ENCODE data around the gene HEATR5B. TPM values are rescaled to one million over a fixed set of nuclear protein-coding genes. Genes with fewer than 3 reads are reported as not detected.
A peak's percentile ranks its signal among the peaks of the same experiment; 100 is the strongest.
"Not testable (repeated sequence)": the region's sequence is repeated elsewhere in the genome, so short reads cannot be mapped to it uniquely, and the experiment has no call there.

The HEATR5B gene
- total RNA-seq, 1 donor from 2014 or later, result 38.2 TPM

DNA sequence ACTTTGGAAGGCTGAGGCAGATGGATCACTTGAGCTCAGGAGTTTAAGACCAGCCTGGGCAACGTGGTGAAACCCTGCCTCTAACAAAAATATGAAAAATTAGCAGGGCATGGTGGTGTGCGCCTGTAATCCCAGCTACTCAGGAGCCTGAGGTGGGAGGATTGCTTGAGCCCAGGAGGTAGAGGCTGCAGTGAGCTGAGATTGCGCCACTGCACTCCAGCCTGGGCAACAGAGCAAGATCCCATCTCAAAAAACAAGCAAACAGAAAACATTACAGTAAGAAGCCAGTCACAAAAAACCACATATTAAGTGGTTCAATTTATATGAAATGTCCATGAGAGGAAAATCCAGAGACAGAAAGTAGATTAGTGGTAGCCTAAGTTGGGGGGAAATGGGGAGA, 105.2 kb downstream of the HEATR5B start:
- DNase-seq, result not testable (repeated sequence)

- DNase-seq, result no peak
These were observed 108.1 kb downstream of the HEATR5B start for GRCh38 chr2:36976065-36976464.

DNA sequence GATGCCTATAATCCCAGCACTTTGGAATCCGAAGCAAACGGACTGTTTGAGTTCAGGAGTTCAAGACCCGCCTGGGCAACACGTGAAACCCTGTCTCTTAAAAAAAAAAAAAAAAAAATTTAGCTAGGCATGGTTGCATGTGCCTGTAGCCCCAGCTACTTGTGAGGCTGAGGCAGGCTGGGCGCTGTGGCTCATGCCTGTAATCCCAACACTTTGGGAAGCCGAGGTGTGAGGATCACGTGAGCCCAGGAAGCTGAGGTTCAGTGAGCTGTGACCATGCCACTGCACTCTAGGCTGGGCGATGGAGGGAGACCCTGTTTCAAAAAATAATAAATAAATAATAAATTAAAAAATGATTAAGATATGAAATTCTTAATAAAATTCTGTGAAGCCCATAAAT, 108.9 kb downstream of the HEATR5B start:
- DNase-seq, result no peak

- DNase-seq, result peak; percentile 7
These were observed 110.9 kb downstream of the HEATR5B start for GRCh38 chr2:36973320-36973719.

GRCh38 chr2:36971990-36972389, 112.2 kb downstream of the HEATR5B start:
- no peak for DNase-seq

GRCh38 chr2:36967236-36967876, 116.8 kb downstream of the HEATR5B start:
- peak; percentile 24 for DNase-seq

GRCh38 chr2:36966370-36967235, 117.6 kb downstream of the HEATR5B start, which contains the start of gene STRN:
Gene STRN, minus strand, starts transcription at chr2:36966536. Its CDS starts 73 bp downstream, at chr2:36966463.
- peak; percentile 98 for DNase-seq

- DNase-seq, result peak; percentile 77
These were observed 118.3 kb downstream of the HEATR5B start for GRCh38 chr2:36965751-36966369.

GRCh38 chr2:36965206-36965605, 119.0 kb downstream of the HEATR5B start:
- peak; percentile 16 for DNase-seq

DNA sequence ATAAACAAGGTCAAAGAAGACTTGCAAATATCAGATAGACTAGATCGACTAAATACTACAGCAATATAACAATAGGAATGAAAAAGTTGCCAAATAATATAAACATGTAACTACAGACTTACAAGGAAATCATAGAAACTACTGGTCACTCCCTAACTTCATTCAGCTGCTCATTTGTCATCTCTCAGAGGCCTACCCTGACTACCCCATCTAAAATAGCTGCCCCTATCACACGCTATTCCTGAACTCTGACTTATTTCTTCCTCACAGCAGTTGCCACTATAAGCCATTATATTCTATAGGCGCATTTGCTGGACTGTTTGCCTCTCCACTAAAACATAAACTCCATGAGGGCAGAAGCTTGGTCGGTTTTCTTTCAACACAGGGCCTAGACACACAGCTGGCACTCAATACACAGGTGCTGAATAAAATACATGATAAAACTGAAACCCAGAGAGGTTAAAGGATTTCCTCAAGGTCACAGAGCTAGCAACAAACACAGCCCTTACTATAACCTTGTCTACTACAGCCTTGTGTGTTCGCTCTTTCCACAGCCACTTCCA, 119.6 kb downstream of the HEATR5B start:
- DNase-seq, result peak; percentile 25

DNA sequence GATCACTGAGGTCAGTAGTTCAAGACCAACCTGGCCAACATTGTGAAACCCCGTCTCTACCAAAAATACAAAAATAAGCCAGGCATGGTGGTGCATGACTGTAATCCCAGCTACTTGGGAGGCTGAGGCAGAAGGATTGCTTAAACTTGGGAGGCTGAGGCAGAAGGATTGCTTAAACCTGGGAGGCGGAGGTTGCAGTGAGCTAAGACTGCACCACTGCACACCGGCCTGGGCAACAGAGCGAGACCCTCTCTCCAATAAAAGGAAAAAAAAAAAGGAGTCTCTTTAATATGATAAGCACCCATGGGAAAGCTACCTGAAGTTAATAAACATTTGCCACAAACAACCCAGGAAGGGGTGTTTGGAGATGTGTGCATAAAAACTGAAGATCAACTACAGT, 120.4 kb downstream of the HEATR5B start:
- no peak for DNase-seq

GRCh38 chr2:36963106-36963505, 121.1 kb downstream of the HEATR5B start:
- peak; percentile 35 for DNase-seq

DNA sequence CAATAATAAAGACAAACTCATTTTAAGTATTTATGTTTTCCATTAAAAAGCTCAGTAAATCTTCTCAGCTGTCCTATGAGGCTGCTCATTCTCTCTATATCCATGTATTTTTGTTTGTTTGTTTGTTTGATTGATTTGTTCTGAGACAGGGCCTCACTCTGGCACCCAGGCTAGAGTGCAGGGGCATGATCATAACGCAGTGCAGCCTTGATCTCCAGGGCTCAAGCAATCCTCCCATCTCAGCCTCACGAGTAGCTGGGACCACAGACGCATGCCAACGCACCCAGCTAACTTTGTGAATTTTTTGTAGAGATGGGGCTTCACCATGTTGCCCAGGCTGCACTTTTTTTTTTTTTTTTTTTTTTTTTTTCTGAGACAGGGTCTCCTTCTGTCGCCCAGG, 123.4 kb downstream of the HEATR5B start:
- DNase-seq, result no peak

DNA sequence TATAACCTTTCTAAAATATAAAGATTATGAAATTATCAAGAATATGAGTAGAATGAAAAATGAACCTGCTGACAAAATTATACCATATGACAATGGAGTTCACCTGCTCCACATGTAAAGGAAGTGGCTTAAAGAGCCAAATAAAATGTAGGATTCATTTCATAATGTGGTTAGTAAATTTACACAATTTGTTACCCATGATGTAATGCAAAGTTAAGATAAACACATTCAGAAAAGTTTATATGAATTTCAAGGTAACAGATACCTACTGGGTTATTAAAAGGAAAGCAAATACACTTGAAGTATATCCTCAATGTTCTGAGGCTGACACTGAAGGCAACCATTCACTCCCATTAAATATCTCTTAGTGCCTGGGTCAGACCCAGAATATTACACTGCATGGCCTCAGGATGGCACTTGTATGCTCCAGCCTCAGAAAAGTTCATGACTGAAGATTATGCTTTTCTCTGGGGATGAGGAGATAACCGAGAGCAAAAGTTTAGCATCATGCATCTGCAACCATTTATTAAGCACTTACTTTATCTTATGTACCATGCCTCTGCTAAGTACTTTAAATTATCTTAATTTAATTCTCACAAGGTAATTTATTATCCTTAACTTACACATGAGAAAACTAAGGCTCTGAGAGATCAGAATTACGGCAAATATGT, 124.0 kb downstream of the HEATR5B start:
- DNase-seq, result no peak

- DNase-seq, result no peak
These were observed 129.1 kb downstream of the HEATR5B start for GRCh38 chr2:36954977-36955607.

GRCh38 chr2:36952748-36953197, 131.4 kb downstream of the HEATR5B start:
- DNase-seq, result no peak

- DNase-seq, result no peak
These were observed 132.6 kb downstream of the HEATR5B start for GRCh38 chr2:36951574-36951973.

DNA sequence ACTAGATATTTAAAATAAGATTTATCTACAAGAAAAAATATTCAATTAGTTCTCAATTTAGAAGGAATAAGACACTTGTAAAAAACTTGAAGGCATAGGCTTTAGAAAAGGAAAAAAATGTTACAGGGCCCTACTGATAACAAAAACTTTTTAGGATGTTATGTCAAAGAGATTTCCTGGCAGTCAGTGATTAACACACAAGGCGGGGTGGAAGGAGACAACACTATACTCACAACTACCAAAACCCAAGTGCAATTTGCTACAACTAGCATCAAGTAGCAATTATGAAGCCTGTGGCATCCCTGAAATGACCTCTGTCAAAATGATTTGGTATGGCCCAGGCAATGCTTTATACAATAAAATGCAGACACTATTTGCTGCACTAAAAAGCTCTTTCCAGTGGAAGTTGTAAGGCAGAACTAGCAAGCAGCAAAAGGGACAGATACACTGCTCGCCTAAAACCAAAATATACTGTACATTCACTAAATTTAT, 133.1 kb downstream of the HEATR5B start:
- no peak for DNase-seq

DNA sequence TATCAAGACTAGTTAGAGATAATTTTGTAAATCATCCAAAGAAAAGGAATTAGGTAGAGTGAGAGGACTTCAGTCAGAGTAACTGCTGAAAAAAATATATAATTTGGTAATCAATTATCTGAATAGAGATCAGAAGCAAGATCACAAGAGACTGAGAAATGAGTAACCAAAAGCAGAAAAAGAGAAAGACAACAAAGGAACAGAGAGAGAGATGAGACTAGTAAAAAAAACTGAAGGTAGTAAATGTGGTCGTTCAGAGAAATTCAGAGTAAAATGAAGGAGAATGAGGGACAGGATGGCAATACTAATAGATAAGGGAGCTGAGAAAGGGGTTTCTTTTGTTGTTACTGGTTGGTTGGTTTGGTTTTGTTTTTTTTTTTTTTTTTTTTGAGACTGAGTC, 134.3 kb downstream of the HEATR5B start:
- no peak for DNase-seq

DNA sequence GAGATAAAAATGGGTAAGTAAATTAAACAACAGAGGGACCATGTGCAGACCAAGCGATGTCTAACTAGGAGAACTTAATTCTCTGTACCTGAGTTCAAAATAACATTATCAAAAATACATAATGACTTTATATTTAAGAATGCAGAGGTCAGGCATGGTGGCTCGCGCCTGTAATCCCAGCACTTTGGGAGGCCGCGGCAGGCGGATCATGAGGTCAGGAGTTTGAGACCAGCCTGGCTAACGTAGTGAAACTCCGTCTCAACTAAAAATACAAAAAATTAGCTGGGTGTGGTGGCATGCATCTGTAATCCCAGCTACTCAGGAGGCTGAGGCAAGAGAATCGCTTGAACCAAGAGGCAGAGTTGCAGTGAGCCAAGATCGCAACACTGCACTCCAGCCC, 138.9 kb downstream of the HEATR5B start:
- DNase-seq, result not testable (repeated sequence)

- DNase-seq, result no peak
These were observed 142.3 kb downstream of the HEATR5B start for GRCh38 chr2:36941867-36942266.

All from tongue (tissue), 2 donors.